ENCODE data around the gene TRIM31.

Gene TRIM31

DNA sequence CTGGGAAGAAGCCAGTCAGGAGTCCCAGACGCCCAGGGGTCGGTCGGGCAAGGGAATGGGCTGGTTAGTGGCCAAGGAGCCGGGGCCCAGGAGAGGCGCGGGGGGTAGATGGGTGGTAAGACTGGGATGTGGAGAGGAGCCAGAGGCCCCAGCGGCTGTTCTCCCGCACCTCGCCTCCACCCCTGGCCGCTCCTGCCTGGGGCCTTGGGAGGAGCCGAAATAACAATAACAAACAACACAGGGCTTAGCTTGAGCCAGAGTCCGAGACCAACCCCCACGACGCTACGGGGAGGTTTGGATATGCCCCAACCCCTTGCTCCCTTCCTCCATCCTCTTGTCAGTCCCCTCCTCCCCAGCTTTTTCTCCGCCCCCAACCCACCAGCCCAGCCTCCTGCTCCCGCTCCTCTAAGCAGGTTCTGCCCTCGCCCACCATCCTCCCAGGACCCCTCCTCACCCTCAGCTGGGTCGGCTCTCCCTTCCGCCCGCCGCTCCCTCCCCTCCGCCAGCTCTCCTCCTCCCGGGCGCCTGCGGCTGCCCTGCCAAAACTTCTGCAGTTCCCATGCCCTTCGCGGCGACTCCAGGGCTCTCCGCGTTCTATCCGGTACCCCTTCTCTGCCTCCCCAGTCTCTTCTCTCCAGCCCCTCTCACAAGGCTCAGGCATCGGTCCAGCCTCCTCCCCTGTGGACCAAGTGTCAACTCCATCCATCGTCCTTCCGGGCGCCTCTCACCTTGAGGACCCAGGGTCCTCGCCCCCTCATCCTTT is 38.4 kb downstream of the TRIM31 start:
- DNase-seq, result no peak

DNA sequence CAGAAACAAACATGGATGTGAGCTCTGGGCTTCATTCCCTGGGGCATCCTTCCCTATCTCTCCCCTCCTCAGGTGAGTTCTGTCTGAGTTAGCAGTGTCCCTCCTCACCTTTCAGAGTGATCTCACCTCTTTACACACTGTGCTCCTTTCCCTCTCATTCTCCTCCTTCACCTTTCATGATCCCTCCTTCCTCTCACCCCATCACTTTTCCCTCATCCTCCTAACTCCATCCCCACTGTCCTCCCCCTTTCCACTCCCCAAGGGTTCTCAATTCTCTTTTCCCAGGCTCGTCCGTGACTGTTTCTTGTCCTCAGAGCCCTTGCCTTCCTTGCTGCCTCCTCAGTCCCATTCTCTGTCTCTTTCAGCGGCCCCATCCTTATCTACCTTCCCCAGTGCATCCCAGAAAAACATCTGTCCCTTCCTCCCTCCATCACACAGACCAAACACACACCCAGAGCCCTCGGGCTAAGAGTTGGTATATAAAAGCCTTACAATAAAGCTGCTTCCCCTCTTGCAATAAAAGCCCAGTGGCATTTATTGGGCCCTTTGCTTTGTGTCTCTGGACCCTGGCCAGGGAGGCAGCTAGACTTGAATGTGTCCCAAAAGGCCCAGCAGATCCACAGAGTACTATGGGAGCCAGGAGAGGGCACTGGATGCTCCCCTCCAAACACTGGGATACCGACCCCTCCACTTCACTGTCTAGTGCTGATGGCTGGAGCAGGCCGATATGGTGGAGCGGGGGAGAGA is 39.2 kb downstream of the TRIM31 start:
- no peak for DNase-seq

DNA sequence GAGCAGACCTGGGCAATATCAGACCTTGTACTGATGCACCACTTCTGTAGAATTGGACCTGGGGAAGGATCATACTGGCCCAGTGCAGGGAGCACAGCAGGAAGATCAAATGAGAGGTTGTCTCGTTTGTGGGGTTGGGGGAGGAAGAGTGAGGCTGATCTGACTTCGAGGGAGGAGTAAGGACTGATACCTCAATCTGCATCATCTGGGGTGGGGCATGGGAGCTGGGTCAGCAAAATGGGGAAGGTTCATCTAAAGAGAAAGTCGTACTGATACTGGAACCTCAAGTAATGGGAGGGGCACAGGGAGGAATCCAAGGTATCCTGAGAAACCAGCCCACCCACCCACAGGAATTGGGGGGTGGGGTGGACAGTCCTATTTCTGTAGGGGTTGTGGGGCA is 41.0 kb downstream of the TRIM31 start:
- no peak for DNase-seq

DNA sequence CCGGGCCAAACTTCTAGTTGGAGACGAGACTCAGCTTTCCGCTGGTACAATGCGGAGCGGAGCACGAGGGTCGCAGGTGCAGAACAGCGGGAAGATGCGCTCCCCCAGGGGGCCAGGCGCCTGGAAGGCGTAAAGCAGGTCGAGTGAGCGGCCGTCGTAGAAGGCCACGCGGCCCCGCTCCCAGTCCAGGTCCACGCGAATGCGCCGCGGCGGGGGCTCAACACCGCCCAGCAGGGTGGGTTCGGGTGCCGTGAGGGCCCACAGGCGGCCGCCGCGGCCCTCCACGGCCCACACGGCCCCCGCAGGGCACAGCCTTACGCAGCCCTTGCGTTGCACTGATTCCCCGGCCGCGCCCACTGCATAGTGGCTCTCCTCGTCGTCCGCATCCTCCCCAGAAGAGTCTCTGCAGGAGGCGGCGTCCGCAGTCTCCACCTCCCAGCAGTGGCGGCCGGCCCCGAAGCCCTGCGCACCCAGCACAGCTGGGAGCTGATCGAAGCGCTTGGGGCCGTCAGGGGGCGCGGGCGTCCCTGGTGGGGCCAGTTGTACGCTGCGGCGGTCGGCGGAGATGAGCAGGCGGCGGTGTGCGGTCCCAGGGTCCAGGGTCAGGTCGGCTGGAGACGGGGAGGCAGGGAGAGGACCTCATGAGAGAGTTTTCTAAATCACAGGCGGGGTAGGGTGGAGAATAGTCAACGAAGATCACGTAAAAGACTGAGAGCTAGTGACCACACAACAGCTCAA is 41.6 kb downstream of the TRIM31 start:
- DNase-seq, result no peak

DNA sequence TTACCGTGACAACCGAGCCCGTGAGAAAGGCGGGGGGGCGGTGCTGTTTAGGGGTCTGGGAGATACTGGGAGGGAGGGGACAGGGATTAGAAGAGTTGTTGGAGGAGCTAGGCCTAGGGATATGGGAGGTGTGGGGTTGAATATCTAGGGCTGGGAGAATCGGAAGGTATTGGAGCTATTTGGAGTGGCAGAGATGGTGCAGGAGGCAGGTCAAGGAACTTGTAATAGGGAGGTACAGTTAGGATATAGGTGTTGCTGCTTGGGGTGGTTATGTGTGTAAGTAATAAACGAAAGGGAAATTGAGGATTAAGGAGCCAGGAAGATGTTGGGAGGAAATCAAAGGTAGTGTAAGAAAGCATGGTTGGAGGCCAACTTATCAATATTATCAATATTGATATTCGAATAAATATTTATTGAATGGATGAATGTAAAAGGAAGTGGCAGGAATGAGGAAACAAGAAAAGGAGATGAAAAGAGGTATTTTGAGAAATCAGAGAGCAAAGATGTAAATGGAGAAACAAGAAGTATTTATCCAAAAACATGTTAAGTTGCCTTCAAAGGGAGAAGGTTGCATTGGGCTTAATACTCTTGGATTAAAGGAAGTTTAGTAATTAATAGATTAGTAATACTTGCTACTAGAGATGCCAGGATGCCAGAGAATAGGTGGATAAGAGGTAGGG is 45.3 kb downstream of the TRIM31 start:
- no peak for DNase-seq

GRCh38 chr6:30066577-30067459 is 46.1 kb downstream of the TRIM31 start, which contains the start of gene PPP1R11:
PPP1R11 (plus strand) TSS chr6:30067198; CDS start chr6:30067411, 213 bp downstream.
- peak; percentile 92 for DNase-seq

GRCh38 chr6:30066082-30066481 is 46.8 kb downstream of the TRIM31 start:
- DNase-seq, result no peak

GRCh38 chr6:30063315-30063714 is 49.6 kb downstream of the TRIM31 start:
- no peak for DNase-seq

- no peak for DNase-seq
These were observed 50.3 kb downstream of the TRIM31 start for GRCh38 chr6:30062471-30063178.

- no peak for DNase-seq
These were observed 50.9 kb downstream of the TRIM31 start for GRCh38 chr6:30061858-30062458.

- DNase-seq, result peak; percentile 68
These were observed 51.6 kb downstream of the TRIM31 start, which contains the start of gene POLR1H for GRCh38 chr6:30061092-30061857. POLR1H (plus strand) TSS chr6:30061265; CDS start chr6:30061525, 260 bp downstream.

GRCh38 chr6:30060606-30061091 is 52.2 kb downstream of the TRIM31 start:
- no peak for DNase-seq

DNA sequence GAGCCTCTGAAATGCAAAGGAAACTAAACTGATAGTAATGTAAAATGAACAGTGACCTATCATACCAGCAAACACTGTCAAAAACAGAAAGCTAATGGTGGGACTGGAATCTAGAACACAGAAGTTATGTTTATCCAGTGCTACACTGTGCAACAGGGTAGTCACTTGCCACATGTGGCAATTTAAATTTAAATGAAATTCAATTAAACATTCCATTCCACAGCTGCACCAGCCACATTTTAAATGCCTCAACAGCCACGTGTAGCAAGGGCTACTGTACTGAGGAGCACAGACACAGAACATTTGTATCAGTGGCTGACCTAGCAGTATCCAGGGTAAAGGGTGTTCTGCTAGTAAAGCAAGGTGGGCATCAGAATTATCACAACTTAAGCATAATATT is 57.4 kb downstream of the TRIM31 start:
- no peak for DNase-seq

GRCh38 chr6:30053682-30054081 is 59.2 kb downstream of the TRIM31 start:
- DNase-seq, result no peak

Measured in NCI-H1417 treated with DMSO at 0.1 percent for 48 hours (cell line).